ENCODE results near the gene MTMR8. TPM values are rescaled to one million over a fixed set of nuclear protein-coding genes. Genes with fewer than 3 reads are reported as not detected.
"Not testable (repeated sequence)": the region's sequence is repeated elsewhere in the genome, so short reads cannot be mapped to it uniquely, and the experiment has no call there.

Gene MTMR8
- 0.12 and 2.4 TPM in 2 replicates for total RNA-seq

DNA sequence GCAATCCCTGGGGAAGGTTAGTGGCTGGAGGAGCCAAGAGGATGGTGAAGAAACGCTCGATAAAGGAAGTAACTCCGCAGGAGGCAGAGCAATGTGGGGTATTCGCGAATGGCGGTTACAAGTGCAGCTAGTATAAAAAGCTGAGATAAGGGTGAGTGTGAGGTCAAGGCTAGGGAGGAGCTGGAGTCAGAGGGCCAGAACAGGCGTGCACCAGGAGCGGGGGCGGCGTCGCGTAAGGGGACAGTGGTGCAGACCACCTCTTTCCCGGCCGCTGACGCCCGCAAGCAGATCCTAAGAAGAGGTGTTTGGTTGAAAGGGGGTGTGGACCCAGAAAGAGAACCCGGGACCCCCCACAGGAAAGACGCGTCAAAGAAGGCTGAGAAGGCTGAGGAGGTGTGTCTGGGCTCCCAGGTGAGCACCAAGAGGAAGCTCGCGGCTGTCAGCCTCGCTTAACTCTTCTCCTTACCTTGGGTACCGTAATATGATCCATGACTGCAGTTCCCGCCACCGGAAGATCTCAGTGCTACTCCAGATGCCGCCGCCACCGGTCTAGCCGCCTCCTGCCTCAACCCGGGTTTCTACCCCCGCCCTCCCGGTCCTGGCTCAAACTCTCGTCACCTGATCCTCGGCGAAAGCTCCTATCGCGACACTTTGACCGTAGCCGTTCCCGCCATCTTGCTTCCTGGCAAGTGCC is at the start of gene MTMR8:
Gene MTMR8 (minus strand): TSS at position 579 of the 694 bp plus-strand sequence. CDS start 89 bp downstream, at position 490.
- peak within 1 kb of the TSS; percentile 78 for H3K4me3 ChIP-seq (ENCODE audit: low read depth, low read length)
- no peak for DNase-seq (ENCODE audit: low read depth)
- TF ChIP-seq, protein P1, sequence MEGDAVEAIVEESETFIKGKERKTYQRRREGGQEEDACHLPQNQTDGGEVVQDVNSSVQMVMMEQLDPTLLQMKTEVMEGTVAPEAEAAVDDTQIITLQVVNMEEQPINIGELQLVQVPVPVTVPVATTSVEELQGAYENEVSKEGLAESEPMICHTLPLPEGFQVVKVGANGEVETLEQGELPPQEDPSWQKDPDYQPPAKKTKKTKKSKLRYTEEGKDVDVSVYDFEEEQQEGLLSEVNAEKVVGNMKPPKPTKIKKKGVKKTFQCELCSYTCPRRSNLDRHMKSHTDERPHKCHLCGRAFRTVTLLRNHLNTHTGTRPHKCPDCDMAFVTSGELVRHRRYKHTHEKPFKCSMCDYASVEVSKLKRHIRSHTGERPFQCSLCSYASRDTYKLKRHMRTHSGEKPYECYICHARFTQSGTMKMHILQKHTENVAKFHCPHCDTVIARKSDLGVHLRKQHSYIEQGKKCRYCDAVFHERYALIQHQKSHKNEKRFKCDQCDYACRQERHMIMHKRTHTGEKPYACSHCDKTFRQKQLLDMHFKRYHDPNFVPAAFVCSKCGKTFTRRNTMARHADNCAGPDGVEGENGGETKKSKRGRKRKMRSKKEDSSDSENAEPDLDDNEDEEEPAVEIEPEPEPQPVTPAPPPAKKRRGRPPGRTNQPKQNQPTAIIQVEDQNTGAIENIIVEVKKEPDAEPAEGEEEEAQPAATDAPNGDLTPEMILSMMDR (conservative IDR thresholded peaks at IDR 0.05; ENCODE audit: low read depth, low read length), result no peak

DNA sequence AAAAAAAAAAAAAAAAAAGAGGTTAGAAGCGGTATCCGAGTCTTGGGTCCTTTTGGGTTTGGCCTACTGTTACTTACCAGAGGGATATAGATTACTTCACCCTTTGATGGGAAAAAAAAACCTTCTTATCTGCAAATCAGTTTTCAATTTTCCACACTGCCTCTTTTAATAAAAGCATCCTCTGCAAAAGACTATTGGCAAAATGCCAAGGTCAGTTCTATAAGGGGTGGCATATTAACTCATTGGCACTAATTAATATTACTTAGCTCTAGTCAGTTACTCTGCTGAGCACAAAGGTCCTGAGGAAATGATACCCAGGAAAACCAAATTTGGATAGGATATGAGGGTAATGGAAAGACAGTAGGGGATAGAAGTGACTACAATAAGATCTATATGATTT is 44.3 kb upstream of the MTMR8 start:
- TF ChIP-seq, protein P1 (conservative IDR thresholded peaks at IDR 0.05; ENCODE audit: low read depth, low read length), result no peak
- DNase-seq (ENCODE audit: low read depth), result no peak
- no peak overlapping the region for H3K4me3 ChIP-seq (ENCODE audit: low read depth, low read length)

DNA sequence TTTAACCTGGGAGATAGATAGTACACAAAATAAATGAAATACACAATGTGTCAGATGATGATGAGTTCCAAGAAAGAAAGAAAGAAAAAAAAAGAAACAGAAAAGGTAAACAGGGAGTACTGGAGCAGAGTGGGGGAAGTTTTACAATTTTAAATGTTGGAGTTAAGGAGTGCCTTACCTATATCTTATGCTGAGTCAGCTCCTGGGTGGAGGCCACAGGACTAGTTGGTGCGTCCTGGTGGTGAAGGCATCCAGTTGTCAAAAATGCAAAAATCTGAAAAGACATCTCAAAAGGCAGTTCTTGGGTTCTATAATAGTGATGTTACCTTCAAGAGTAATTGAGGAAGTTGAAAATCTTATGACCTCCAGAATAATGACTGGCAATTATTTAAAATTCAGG is 42.4 kb upstream of the MTMR8 start:
- TF ChIP-seq, protein P1 (conservative IDR thresholded peaks at IDR 0.05; ENCODE audit: low read depth, low read length), result no peak
- no peak overlapping the region for H3K4me3 ChIP-seq (ENCODE audit: low read depth, low read length)
- no peak for DNase-seq (ENCODE audit: low read depth)

DNA sequence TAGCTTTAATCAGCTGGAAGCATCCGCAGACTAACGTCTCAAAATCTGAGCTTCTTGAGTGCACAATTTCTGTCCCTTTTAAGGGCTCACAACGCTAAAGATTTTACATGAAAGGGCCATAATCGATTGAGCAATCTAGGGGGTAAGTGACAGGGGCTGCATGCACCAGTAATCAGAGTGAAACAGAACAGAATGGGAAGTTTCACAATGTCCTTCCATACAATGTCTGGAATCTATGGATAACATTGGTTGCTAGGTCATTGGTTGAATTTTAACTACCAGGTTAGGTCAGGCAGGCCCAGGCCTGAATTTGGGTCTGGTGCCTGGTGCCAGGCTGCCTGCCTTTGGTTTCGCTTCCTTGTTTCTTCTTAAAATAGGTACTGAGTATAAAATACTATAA is 42.0 kb upstream of the MTMR8 start:
- TF ChIP-seq, protein P1 (conservative IDR thresholded peaks at IDR 0.05; ENCODE audit: low read depth, low read length), result no peak
- no peak overlapping the region for H3K4me3 ChIP-seq (ENCODE audit: low read depth, low read length)
- no peak for DNase-seq (ENCODE audit: low read depth)

DNA sequence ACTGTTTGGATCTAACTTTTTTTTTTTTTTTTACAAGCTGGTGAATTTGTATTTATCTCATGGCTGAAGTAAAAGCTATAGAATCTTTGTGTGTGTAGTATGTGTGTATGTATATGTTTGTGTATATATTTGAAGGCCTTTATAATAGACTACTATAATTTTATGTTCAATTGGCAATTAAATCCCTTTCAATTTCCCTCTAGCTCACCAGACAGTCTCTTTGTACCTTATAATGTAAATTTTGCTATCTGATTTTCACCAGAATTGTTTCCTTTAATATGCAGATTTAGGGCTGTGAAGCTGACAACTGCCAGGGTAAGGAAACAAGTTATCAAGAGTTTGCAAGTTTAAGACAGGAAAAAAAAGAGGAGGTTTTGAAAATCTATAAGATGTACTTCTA is 33.1 kb upstream of the MTMR8 start:
- H3K4me3 ChIP-seq (ENCODE audit: low read depth, low read length), result no peak overlapping the region
- TF ChIP-seq, protein P1 (conservative IDR thresholded peaks at IDR 0.05; ENCODE audit: low read depth, low read length), result no peak
- DNase-seq (ENCODE audit: low read depth), result no peak

DNA sequence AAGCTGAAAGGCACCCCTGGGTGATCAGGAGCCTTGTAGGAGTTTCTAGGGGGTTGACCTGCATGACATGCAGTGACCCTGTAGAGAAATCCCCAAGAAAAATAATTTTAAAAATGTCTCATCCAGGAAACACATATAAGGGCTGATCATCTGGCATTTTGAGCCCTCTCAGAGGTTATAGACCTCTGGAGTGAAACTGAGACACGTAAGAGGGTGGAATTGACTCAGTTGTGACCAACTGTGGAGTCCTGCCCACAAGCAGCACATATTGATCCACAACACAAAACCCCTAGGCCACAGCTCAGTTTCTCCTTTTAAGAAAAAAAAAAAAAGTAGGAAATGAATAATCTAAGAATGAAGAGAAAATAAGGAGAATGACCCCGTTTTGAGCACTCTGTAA is 32.5 kb upstream of the MTMR8 start:
- TF ChIP-seq, protein P1 (conservative IDR thresholded peaks at IDR 0.05; ENCODE audit: low read depth, low read length), result no peak
- DNase-seq (ENCODE audit: low read depth), result no peak
- no peak overlapping the region for H3K4me3 ChIP-seq (ENCODE audit: low read depth, low read length)

DNA sequence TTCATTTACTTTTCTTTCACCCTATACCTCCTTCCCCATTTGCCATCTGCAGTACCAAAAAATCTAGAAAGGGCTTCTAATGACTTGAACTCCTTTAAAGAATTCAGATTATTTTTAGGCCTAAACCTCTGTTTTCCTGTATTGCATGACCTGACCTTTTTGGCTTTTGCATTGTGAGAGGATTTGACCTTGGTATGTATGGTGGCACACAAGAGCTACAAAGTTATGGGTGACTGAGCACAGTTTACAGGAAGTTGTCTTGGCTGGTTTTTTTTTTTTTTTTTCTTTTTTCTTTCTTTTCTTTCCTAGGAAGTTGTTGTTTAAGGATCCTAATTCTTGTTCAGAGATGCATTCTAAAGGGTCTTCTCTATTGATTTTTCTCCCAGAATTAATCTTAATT is 32.0 kb upstream of the MTMR8 start:
- TF ChIP-seq, protein P1 (conservative IDR thresholded peaks at IDR 0.05; ENCODE audit: low read depth, low read length), result no peak
- DNase-seq (ENCODE audit: low read depth), result no peak
- H3K4me3 ChIP-seq (ENCODE audit: low read depth, low read length), result no peak overlapping the region

DNA sequence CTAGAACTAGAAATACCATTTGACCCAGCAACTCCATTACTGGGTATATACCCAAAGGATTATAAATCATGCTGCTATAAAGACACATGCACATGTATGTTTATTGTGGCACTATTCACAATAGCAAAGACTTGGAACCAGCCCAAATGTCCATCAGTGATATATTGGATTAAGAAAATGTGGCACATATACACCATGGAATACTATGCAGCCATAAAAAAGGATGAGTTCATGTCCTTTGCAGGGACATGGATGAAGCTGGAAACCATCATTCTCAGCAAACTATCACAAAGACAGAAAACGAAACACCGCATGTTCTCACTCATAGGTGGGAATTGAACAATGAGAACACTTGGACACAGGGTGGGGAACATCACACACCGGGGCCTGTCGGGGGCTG is 14.5 kb upstream of the MTMR8 start:
- not testable (repeated sequence) for H3K4me3 ChIP-seq (ENCODE audit: low read depth, low read length); DNase-seq (ENCODE audit: low read depth)

All from epithelial cell of proximal tubule (primary cell).